B cell (primary cell): ENCODE data around the gene FGF3. TPM values are rescaled to one million over a fixed set of nuclear protein-coding genes. Genes with fewer than 3 reads are reported as not detected.

ENCODE experiments used
- ATAC-seq: fragments of 200-7000 bp; cut with Tn5 transposase; one replicate; pipeline ENCODE4 v1.10.0; 2021; ENCODE audit warnings: low read depth, mild to moderate bottlenecking, moderate number of reproducible peaks, moderate library complexity
- CTCF ChIA-PET: fragments of 350-600 bp; sonication (Branson Sonifier 250); formaldehyde crosslinking; loops from one replicate; lab custom pipeline; 2021; ENCODE audit warnings: antibody characterized with exemption, inconsistent platforms; lab: Charles Lee
- POLR2A ChIA-PET: fragments of 350-600 bp; sonication (Branson Sonifier 250); formaldehyde crosslinking; loops from one replicate; lab custom pipeline; 2021; ENCODE audit warnings: antibody characterized with exemption; lab: Charles Lee
- DNase-seq: peaks from one replicate; pipeline ENCODE4 v3.0.0; 2013
- H2AFZ ChIP-seq: 2 replicates; pipeline ENCODE4 v1.6.1; 2012; ENCODE audit warnings: mild to moderate bottlenecking, low read depth, low read length; ENCODE audit not compliant: insufficient read depth, poor library complexity, severe bottlenecking
- H3K27ac ChIP-seq, 2 donors: 1 replicate in 1 of 2; 2 replicates in 1 of 2; pipeline ENCODE4 v1.5.1; 2012 to 2013; ENCODE audit warnings: low read length in 2 of 2, mild to moderate bottlenecking in 2 of 2, moderate library complexity in 1 of 2
- H3K27me3 ChIP-seq, 4 experiments: fragments of 200-600 bp in 1 of 4; sonication (generic) in 1 of 4; replicated peaks in 1 of 4; 1 replicate in 2 of 4; 2 replicates in 2 of 4; pipeline versions ENCODE4 v1.6.1 to v1.7.0; 2013 to 2016; ENCODE audit warnings: low read length in 3 of 4, mild to moderate bottlenecking in 2 of 4, mixed read lengths in 1 of 4, moderate library complexity in 1 of 4; ENCODE audit not compliant: insufficient read depth in 4 of 4, control insufficient read depth in 3 of 4; ENCODE audit errors: control extremely low read depth in 1 of 4
- H3K36me3 ChIP-seq, 2 experiments: replicated peaks in 1 of 2; 1 replicate in 1 of 2; 2 replicates in 1 of 2; pipeline versions ENCODE4 v1.6.1 to v1.7.1; 2013; ENCODE audit warnings: low read length in 1 of 2; ENCODE audit not compliant: insufficient read depth in 2 of 2, control insufficient read depth in 1 of 2; ENCODE audit errors: control extremely low read depth in 1 of 2, extremely low read depth in 1 of 2
- H3K4me1 ChIP-seq, 2 donors: fragments of 200-600 bp in 1 of 2; sonication (generic) in 1 of 2; 1 replicate in 1 of 2; 2 replicates in 1 of 2; pipeline versions ENCODE4 v1.5.1 to v1.6.1; 2013 to 2017; ENCODE audit warnings: low read length in 2 of 2; ENCODE audit not compliant: control insufficient read depth in 2 of 2, insufficient read depth in 2 of 2
- H3K4me2 ChIP-seq: replicated peaks from 2 replicates; pipeline ENCODE3; 2012; ENCODE audit warnings: mild to moderate bottlenecking, low read depth, low read length; ENCODE audit not compliant: poor library complexity, severe bottlenecking
- H3K4me3 ChIP-seq, 5 experiments: fragments of 200-600 bp in 1 of 5; sonication (generic) in 1 of 5; 1 replicate in 3 of 5; 2 replicates in 2 of 5; pipeline versions ENCODE4 v1.5.1 to v1.7.0; 2011 to 2016; ENCODE audit warnings: low read length in 4 of 5, mild to moderate bottlenecking in 4 of 5, low read depth in 2 of 5, control low read depth in 1 of 5, moderate library complexity in 1 of 5; ENCODE audit not compliant: insufficient read depth in 1 of 5; ENCODE audit errors: control extremely low read depth in 1 of 5, extremely low read depth in 1 of 5
- H3K79me2 ChIP-seq: fragments of 200-600 bp; sonication (generic); one replicate; pipeline ENCODE4 v1.6.0; 2016; ENCODE audit warnings: low read length; ENCODE audit not compliant: control insufficient read depth, insufficient read depth
- H3K9ac ChIP-seq: fragments of 200-600 bp; sonication (generic); 2 replicates; pipeline ENCODE4 v1.6.1; 2017; ENCODE audit warnings: mild to moderate bottlenecking, low read length, moderate library complexity
- H3K9me3 ChIP-seq, 3 donors: one replicate each; pipeline versions ENCODE4 v1.6.1 to v1.7.1; 2013; ENCODE audit warnings: low read length in 2 of 3; ENCODE audit not compliant: control insufficient read depth in 2 of 3, insufficient read depth in 1 of 3; ENCODE audit errors: control extremely low read depth in 1 of 3
- H4K20me1 ChIP-seq: 2 replicates; pipeline ENCODE4 v1.6.0; 2012; ENCODE audit warnings: mild to moderate bottlenecking, low read length; ENCODE audit not compliant: insufficient read depth, control insufficient read depth, poor library complexity, severe bottlenecking
- H3K27ac Mint-ChIP-seq: one replicate; pipeline ENCODE4 v1.8.0; 2021; ENCODE audit warnings: mixed read lengths
- H3K27me3 Mint-ChIP-seq: one replicate; pipeline ENCODE4 v1.8.0; 2021; ENCODE audit warnings: mixed read lengths
- H3K4me1 Mint-ChIP-seq: one replicate; pipeline ENCODE4 v1.8.0; 2021; ENCODE audit warnings: mixed read lengths
- H3K4me3 Mint-ChIP-seq: one replicate; pipeline ENCODE4 v1.8.0; 2021; ENCODE audit warnings: mixed read lengths
- H3K9me3 Mint-ChIP-seq: one replicate; pipeline ENCODE4 v1.8.0; 2022; ENCODE audit warnings: mixed read lengths; ENCODE audit not compliant: insufficient read depth
- EZH2 ChIP-seq: IDR thresholded peaks from 2 replicates; pipeline ENCODE4 v1.6.1; 2012; ENCODE audit warnings: borderline replicate concordance, low read depth, mild to moderate bottlenecking, moderate library complexity, low read length; ENCODE audit not compliant: insufficient read depth, poor library complexity, severe bottlenecking
- WGBS: methylation state at CpG from one replicate; pipeline ENCODE4 v1.1.5; 2013; ENCODE audit warnings: missing lambda C conversion rate; ENCODE audit not compliant: insufficient coverage; 5-methylcytosine and 5-hydroxymethylcytosine counted together
- intact Hi-C: fragments of 100-400 bp; cut with micrococcal nuclease; formaldehyde crosslinking; loops from one replicate; pipeline ENCODE4 v1.10.0; 2022
- polyA plus RNA-seq: library from polyadenylated mRNA; depleted of rRNA; stranded (reverse); fragments of >200 nt; gene quantifications from 2 replicates; pipeline ENCODE4 v1.2.3, GENCODE V29; 2012
- total RNA-seq, 2 donors: library from RNA; stranded (reverse); fragments of 120-200 nt in 1 of 2; gene quantifications; 1 replicate in 1 of 2; 2 replicates in 1 of 2; pipeline versions ENCODE4 v1.2.3 to v1.2.4, GENCODE V29; 2013 to 2022
- TF ChIP-seq, protein P1 (sequence below): fragments of 200-600 bp; IDR thresholded peaks from one replicate; pipeline ENCODE4 v1.8.0; 2022; ENCODE audit warnings: antibody characterized with exemption, mild to moderate bottlenecking

FGF3 gene
- total and polyA plus RNA-seq, 2 donors (not counting 1 experiment from before 2014, with no cell fraction given): not detected

- Histone ChIP-seq H3K4me3 (no peak overlapping the region), H3K9me3 (peaks cover 0 to 11% (median 0%) of the 10 kb centered on the region in 3 donors), H3K9ac (no peak overlapping the region), H3K4me1 (no peaks in the 10 kb centered on the region), H4K20me1 (no peaks in the 10 kb centered on the region), H3K27ac (no peak overlapping the region), H3K4me2 (no peak overlapping the region), H2AFZ (no peak overlapping the region), H3K79me2 (no peaks in the 10 kb centered on the region), H3K27me3 (peaks cover 0 to 16% (median 5%) of the 10 kb centered on the region in 4 experiments), H3K36me3 (no peaks in the 10 kb centered on the region)
- Mint-ChIP-seq H3K27ac (no peak overlapping the region), H3K4me1 (no peaks in the 10 kb centered on the region), H3K9me3 (peaks cover 3% of the 10 kb centered on the region), H3K4me3 (no peak overlapping the region), H3K27me3 (peaks cover 13% of the 10 kb centered on the region)
- DNase-seq (no peak), ATAC-seq (no peak)
- ChIA-PET CTCF (no interaction called here), POLR2A (no interaction called here)
- TF ChIP-seq, protein P1, sequence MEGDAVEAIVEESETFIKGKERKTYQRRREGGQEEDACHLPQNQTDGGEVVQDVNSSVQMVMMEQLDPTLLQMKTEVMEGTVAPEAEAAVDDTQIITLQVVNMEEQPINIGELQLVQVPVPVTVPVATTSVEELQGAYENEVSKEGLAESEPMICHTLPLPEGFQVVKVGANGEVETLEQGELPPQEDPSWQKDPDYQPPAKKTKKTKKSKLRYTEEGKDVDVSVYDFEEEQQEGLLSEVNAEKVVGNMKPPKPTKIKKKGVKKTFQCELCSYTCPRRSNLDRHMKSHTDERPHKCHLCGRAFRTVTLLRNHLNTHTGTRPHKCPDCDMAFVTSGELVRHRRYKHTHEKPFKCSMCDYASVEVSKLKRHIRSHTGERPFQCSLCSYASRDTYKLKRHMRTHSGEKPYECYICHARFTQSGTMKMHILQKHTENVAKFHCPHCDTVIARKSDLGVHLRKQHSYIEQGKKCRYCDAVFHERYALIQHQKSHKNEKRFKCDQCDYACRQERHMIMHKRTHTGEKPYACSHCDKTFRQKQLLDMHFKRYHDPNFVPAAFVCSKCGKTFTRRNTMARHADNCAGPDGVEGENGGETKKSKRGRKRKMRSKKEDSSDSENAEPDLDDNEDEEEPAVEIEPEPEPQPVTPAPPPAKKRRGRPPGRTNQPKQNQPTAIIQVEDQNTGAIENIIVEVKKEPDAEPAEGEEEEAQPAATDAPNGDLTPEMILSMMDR: no peak
- TF ChIP-seq EZH2: no peak
- intact Hi-C loops: no loop called here
Measured at GRCh38 chr11:69848201-69848600, 29.0 kb upstream of the FGF3 start.

GRCh38 chr11:69844396-69844795 is 25.2 kb upstream of the FGF3 start:
- H3K4me1 ChIP-seq: no peaks in the 10 kb centered on the region
- CTCF ChIA-PET: no interaction called here
- no peak overlapping the region for H3K9ac ChIP-seq
- WGBS: 96% methylated on average over 6 of the region's 6 CpGs
- no peaks in the 10 kb centered on the region for H3K79me2 ChIP-seq
- H3K9me3 Mint-ChIP-seq: peaks cover 3% of the 10 kb centered on the region
- H3K4me3 Mint-ChIP-seq: no peak overlapping the region
- no peak overlapping the region for H2AFZ ChIP-seq
- H3K9me3 ChIP-seq: peaks cover 0 to 2% (median 0%) of the 10 kb centered on the region in 3 donors
- intact Hi-C loops: no loop called here
- H3K36me3 ChIP-seq: no peaks in the 10 kb centered on the region
- H4K20me1 ChIP-seq: no peaks in the 10 kb centered on the region
- POLR2A ChIA-PET: no interaction called here
- no peak overlapping the region for H3K4me2 ChIP-seq
- H3K4me1 Mint-ChIP-seq: no peaks in the 10 kb centered on the region
- no peak overlapping the region for H3K27ac ChIP-seq
- no peak for DNase-seq
- H3K27me3 Mint-ChIP-seq: peaks cover 15% of the 10 kb centered on the region
- TF ChIP-seq, protein P1: no peak
- no peak for TF ChIP-seq EZH2
- no peak overlapping the region for H3K27ac Mint-ChIP-seq
- peaks cover 0 to 10% (median 1%) of the 10 kb centered on the region in 4 experiments for H3K27me3 ChIP-seq
- no peak for ATAC-seq
- no peak overlapping the region for H3K4me3 ChIP-seq
